HepG2 (cell line): ENCODE data around the gene KLHL17. TPM values are rescaled to one million over a fixed set of nuclear protein-coding genes. Genes with fewer than 3 reads are reported as not detected.

Source experiments
- ATAC-seq: fragments of 200-7000 bp; cut with Tn5 transposase; 3 replicates; pipeline ENCODE4 v1.9.1; 2020; ENCODE audit warnings: mild to moderate bottlenecking, moderate library complexity
- BruUV-seq: library from RNA; stranded (reverse); fragments of 400-500 nt; replicated peaks from 2 replicates; lab custom pipeline; 2021; lab: Mats Ljungman, UMichigan
- CTCF ChIA-PET: fragments of 300-600 bp; formaldehyde crosslinking; extraction: SDS; loops from one replicate; lab custom pipeline; 2021; ENCODE audit warnings: low total read pairs, inconsistent platforms, low intra/inter-chr PET ratio; lab: Yijun Ruan, JAX
- POLR2A ChIA-PET: fragments of 350-600 bp; sonication (Branson Sonifier 250); formaldehyde crosslinking; loops from one replicate; lab custom pipeline; 2020; ENCODE audit warnings: antibody characterized with exemption, inconsistent platforms; lab: Yijun Ruan, JAX
- DNase-seq: peaks from one replicate; pipeline ENCODE4 v3.0.0-alpha.2; 2015; ENCODE audit warnings: low spot score
- FAIRE-seq: peaks from 3 replicates; lab custom pipeline; 2011; peaks lifted over from hg19 to GRCh38; lab: Jason Lieb, UNC
- H2AFZ ChIP-seq: one replicate; pipeline ENCODE4 v1.6.1; 2011; ENCODE audit warnings: low read length, inconsistent platforms
- H3K27ac ChIP-seq: fragments of 300-600 bp; 3 replicates; pipeline ENCODE4 v1.8.0; 2011; ENCODE audit warnings: mixed run types, mild to moderate bottlenecking, mixed read lengths, low read length, inconsistent platforms; ENCODE audit not compliant: insufficient read depth; ENCODE audit errors: extremely low read length
- H3K27me3 ChIP-seq, 2 experiments: fragments of 200-600 bp in 1 of 2; 2 replicates in 1 of 2; 3 replicates in 1 of 2; pipeline versions ENCODE4 v1.6.0 to v1.8.0; 2011; ENCODE audit warnings: low read length in 2 of 2, mild to moderate bottlenecking in 2 of 2, moderate library complexity in 2 of 2, inconsistent platforms in 1 of 2; ENCODE audit not compliant: insufficient read depth in 2 of 2, control insufficient read depth in 1 of 2
- H3K36me3 ChIP-seq, 2 experiments: fragments of 200-600 bp in 1 of 2; replicated peaks in 1 of 2; 2 replicates in 1 of 2; 3 replicates in 1 of 2; pipeline versions ENCODE4 v1.5.1 to v1.8.0; 2011; ENCODE audit warnings: low read length in 2 of 2, inconsistent platforms in 1 of 2; ENCODE audit not compliant: insufficient read depth in 2 of 2, control insufficient read depth in 1 of 2
- H3K4me1 ChIP-seq: 2 replicates; pipeline ENCODE4 v1.5.1; 2012; ENCODE audit warnings: low read length, inconsistent platforms; ENCODE audit not compliant: insufficient read depth
- H3K4me2 ChIP-seq: 2 replicates; pipeline ENCODE4 v1.6.0; 2011; ENCODE audit warnings: low read depth, low read length, inconsistent platforms
- H3K4me3 ChIP-seq, 3 experiments: fragments of 200-600 bp in 1 of 3; sonication (generic), shearing (Covaris generic) in 1 of 3; replicated peaks in 1 of 3; 2 replicates each; pipeline ENCODE4 v1.5.1; 2011 to 2016; ENCODE audit warnings: low read length in 3 of 3, inconsistent platforms in 2 of 3, low read depth in 2 of 3, mild to moderate bottlenecking in 2 of 3, control low read depth in 1 of 3, mixed read lengths in 1 of 3; ENCODE audit not compliant: insufficient read depth in 1 of 3
- H3K79me2 ChIP-seq: one replicate; pipeline ENCODE4 v1.6.1; 2011; ENCODE audit warnings: low read length, inconsistent platforms; ENCODE audit not compliant: insufficient read depth
- H3K9ac ChIP-seq: 2 replicates; pipeline ENCODE4 v1.6.0; 2011; ENCODE audit warnings: mild to moderate bottlenecking, low read depth, low read length, inconsistent platforms; ENCODE audit not compliant: insufficient read depth
- H3K9me3 ChIP-seq: 2 replicates; pipeline ENCODE4 v1.5.1; 2012; ENCODE audit warnings: mild to moderate bottlenecking, low read length
- H4K20me1 ChIP-seq: 2 replicates; pipeline ENCODE4 v1.6.0; 2011; ENCODE audit warnings: inconsistent platforms, mild to moderate bottlenecking, low read length, moderate library complexity; ENCODE audit not compliant: insufficient read depth
- ATAD3A ChIP-seq: sonication (generic); formaldehyde crosslinking; IDR thresholded peaks from 2 replicates; pipeline ENCODE4 v1.4.0; 2020; ENCODE audit warnings: missing genetic modification reagents
- FOXJ3 ChIP-seq: sonication (generic); formaldehyde crosslinking; IDR thresholded peaks from 2 replicates; pipeline ENCODE4 v1.4.0; 2020; ENCODE audit warnings: missing genetic modification reagents, mild to moderate bottlenecking, borderline replicate concordance
- RBM39 ChIP-seq: fragments of 200-400 bp; formaldehyde crosslinking; IDR thresholded peaks from one replicate; pipeline ENCODE4 v1.6.1; 2018; ENCODE audit warnings: antibody characterized with exemption, mild to moderate bottlenecking, low read depth, low read length; ENCODE audit not compliant: poor library complexity, severe bottlenecking
- WGBS: methylation state at CpG from one replicate; pipeline ENCODE4 v1.1.6; 2017; ENCODE audit warnings: low lambda C conversion rate; 5-methylcytosine and 5-hydroxymethylcytosine counted together
- in situ Hi-C: cut with HindIII; loops from 2 replicates; pipeline ENCODE4 v1.10.0; 2017; ENCODE audit warnings: low pct_unique_long_range_greater_than_20kb; ENCODE audit not compliant: extremely low pct_ligation_motif_present
- intact Hi-C: fragments of 100-400 bp; cut with micrococcal nuclease; formaldehyde crosslinking; loops from one replicate; pipeline ENCODE4 v1.10.0; 2022; ENCODE audit not compliant: unreplicated experiment
- polyA plus RNA-seq, 8 experiments: library from polyadenylated mRNA; depleted of rRNA in 3 of 8; stranded (reverse) in 7 of 8; unstranded in 1 of 8; fragments of >200 nt; fragmentation: Illumina TruSeq in 4 of 8; extraction: Trizol in 4 of 8; gene quantifications; 2 replicates each; pipeline versions ENCODE4 v1.2.1 to v1.2.3, GENCODE V29; 2011 to 2016; ENCODE audit warnings: low read depth in 4 of 8, missing spikeins in 1 of 8, mixed read lengths in 1 of 8; ENCODE audit not compliant: insufficient read depth in 1 of 8
- total RNA-seq, 5 experiments: library from RNA; depleted of rRNA; stranded (reverse); fragments of >200 nt; fragmentation: Illumina TruSeq; extraction: Trizol; gene quantifications; 2 replicates each; pipeline ENCODE4 v1.2.3, GENCODE V29; 2016; ENCODE audit warnings: low read depth in 1 of 5
- TF ChIP-seq, protein P1 (sequence below): sonication (generic); formaldehyde crosslinking; IDR thresholded peaks from 2 replicates; pipeline ENCODE4 v1.4.0; 2020; ENCODE audit warnings: mild to moderate bottlenecking, missing genetic modification reagents, borderline replicate concordance

The KLHL17 gene
- total and polyA plus RNA-seq, 2 of the 13 experiments (the other 11 are each of a cell fraction or from before 2014, with no cell fraction given) = 9.3 to 24.7 TPM

DNA sequence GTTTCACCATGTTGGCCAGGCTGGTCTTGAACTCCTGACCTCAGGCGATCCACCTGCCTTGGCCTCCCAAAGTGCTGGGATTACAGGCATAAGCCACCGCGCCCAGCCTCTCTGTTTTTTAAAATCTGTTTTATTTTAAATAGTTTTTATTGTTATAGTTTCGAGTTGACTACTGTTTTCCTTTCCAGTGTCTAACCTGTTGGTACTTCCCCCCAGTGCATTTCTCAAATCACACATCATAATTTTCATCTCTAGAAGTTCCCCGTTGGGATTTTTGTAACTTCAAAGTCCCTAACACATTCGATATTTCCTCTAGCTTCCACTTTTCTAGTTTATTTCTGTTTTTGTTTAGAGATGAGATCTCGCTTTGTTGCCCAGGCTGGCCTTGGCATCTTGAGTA is 32.0 kb downstream of the KLHL17 start (continued):
- TF ChIP-seq, protein P1, sequence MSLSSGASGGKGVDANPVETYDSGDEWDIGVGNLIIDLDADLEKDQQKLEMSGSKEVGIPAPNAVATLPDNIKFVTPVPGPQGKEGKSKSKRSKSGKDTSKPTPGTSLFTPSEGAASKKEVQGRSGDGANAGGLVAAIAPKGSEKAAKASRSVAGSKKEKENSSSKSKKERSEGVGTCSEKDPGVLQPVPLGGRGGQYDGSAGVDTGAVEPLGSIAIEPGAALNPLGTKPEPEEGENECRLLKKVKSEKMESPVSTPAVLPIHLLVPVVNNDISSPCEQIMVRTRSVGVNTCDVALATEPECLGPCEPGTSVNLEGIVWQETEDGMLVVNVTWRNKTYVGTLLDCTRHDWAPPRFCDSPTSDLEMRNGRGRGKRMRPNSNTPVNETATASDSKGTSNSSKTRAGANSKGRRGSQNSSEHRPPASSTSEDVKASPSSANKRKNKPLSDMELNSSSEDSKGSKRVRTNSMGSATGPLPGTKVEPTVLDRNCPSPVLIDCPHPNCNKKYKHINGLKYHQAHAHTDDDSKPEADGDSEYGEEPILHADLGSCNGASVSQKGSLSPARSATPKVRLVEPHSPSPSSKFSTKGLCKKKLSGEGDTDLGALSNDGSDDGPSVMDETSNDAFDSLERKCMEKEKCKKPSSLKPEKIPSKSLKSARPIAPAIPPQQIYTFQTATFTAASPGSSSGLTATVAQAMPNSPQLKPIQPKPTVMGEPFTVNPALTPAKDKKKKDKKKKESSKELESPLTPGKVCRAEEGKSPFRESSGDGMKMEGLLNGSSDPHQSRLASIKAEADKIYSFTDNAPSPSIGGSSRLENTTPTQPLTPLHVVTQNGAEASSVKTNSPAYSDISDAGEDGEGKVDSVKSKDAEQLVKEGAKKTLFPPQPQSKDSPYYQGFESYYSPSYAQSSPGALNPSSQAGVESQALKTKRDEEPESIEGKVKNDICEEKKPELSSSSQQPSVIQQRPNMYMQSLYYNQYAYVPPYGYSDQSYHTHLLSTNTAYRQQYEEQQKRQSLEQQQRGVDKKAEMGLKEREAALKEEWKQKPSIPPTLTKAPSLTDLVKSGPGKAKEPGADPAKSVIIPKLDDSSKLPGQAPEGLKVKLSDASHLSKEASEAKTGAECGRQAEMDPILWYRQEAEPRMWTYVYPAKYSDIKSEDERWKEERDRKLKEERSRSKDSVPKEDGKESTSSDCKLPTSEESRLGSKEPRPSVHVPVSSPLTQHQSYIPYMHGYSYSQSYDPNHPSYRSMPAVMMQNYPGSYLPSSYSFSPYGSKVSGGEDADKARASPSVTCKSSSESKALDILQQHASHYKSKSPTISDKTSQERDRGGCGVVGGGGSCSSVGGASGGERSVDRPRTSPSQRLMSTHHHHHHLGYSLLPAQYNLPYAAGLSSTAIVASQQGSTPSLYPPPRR (CRISPR knock-in tag) = no peak
- TF ChIP-seq ATAD3A = no peak

DNA sequence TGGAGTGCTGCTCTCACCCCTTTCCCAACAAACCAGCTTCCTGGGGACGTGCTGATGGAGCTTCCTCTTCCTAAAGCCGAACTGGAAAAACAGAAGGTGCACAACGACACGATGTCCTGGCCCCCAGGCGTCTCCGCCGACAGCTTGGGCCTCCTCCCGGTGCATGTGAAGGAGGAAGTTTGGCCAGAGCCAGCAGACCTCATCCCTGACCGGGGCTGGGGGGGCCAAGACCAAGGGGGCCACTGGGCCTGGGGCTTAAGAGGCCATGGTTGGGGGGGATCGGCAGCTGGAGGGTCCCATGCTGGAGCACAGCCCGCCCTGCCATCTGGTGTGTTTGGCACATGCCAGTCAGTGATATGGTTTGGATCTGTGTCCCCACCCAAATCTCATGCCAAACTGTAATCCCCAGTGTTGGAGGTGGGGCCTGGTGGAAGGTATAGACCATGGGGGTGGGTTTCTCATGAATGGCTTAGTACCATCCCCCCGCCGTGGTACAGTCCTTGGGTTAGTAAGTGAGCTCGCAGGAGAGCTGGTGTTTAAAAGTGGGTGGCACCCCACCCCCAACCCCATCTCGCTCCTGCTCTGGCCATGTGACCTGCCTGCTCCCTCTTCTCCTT is 33.1 kb downstream of the KLHL17 start:
- Histone ChIP-seq H3K36me3 (no peaks in the 10 kb centered on the region), H3K4me2 (no peak overlapping the region), H2AFZ (no peak overlapping the region), H3K27me3 (peaks cover 0 to 7% of the 10 kb centered on the region in 2 experiments; a peak in 2 of 5 replicates), H3K79me2 (no peaks in the 10 kb centered on the region), H4K20me1 (peaks cover 4% of the 10 kb centered on the region; the same call in 1 of the 2 replicates)
- POLR2A ChIA-PET = no interaction called here
- ATAC-seq = no peak
- no peak for DNase-seq
- WGBS = 66% methylated on average over 14 of the region's 15 CpGs
- FAIRE-seq = no peak
- no TSS peak for BruUV-seq
- CTCF ChIA-PET = no interaction called here
- in situ Hi-C loops = no loop called here
- intact Hi-C loops = no loop called here
- TF ChIP-seq RBM39 (no peak), FOXJ3 (CRISPR knock-in tag) (no peak)
- TF ChIP-seq, all 625 proteins: peak for 0
- Histone ChIP-seq H3K4me3 (no peak overlapping the region), H3K9me3 (peaks cover 6% of the 10 kb centered on the region), H3K27ac (no peak overlapping the region), H3K4me1 (peaks cover 37% of the 10 kb centered on the region), H3K9ac (no peak overlapping the region)
